ENCODE data around the gene NEDD9.

The NEDD9 gene

DNA sequence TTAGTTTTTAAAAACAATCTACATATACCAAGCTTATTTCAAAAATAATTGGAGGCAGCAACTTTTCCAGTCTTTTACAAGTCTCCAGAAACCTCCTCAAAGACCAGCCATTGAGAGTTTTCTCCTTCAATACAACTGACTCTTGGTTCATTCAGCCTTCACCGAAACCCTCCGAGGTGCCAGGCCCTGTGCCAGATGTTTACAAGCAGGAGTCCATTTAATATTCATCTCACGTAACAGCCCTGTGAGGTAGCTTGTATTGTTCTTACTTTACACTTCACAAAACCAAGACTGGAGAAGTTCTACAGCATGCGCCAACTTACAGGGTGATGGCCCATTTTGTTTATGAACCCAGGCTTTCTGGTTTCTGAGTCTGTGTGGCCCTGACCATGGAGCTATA, 5.5 kb upstream of the NEDD9 start:
- Histone ChIP-seq H3K9me2 (replicated peaks; ENCODE audit: control insufficient read depth, low read length) (no peaks in the 10 kb centered on the region), H3K9me3 (ENCODE audit: control insufficient read depth, insufficient read depth, low read length) (no peaks in the 10 kb centered on the region), H4K20me1 (ENCODE audit: control insufficient read depth, insufficient read depth, low read depth, low read length) (no peaks in the 10 kb centered on the region), H3K4me2 (ENCODE audit: low read length) (no peak overlapping the region), H3F3A (ENCODE audit: control insufficient read depth, insufficient read depth) (no peaks in the 10 kb centered on the region), H3K4me3 (ENCODE audit: low read length) (no peak overlapping the region), H3K27me3 (ENCODE audit: control insufficient read depth, low read length) (no peaks in the 10 kb centered on the region), H3K36me3 (ENCODE audit: control insufficient read depth, low read length) (no peaks in the 10 kb centered on the region), H3K4me1 (ENCODE audit: control insufficient read depth, low read length) (peaks cover 17% of the 10 kb centered on the region), H3K27ac (ENCODE audit: low read depth, low read length) (no peak overlapping the region), H3K79me2 (ENCODE audit: control insufficient read depth, low read length) (no peaks in the 10 kb centered on the region)
- TF ChIP-seq CTCF (IDR thresholded peaks at IDR 0.05; ENCODE audit: low read depth, low read length, poor library complexity, severe bottlenecking) = no peak
- TF ChIP-seq EZH2phosphoT487 (IDR thresholded peaks at IDR 0.05; ENCODE audit: borderline replicate concordance, low read length) = no peak

DNA sequence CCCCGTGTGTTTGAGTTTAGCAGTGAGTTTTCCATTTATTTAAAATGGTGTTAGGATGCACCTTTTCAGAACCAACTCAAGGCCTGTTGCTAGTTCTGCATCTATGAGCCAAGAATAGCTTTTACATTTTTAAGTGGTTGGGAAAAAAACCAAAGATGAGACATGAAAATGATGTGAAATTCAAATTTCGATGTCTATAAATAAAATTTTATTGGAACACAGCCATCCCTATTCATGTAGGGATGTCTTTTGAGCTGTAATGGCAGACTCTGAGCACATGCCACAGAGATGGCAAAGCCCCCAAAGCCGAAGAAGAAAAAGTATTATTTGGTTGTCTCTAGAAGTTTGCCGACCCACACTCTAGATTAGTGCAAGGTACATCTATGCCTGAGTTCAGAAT, 5.0 kb upstream of the NEDD9 start:
- Histone ChIP-seq H3K4me2 (ENCODE audit: low read length) (no peak overlapping the region), H3K9me3 (ENCODE audit: control insufficient read depth, insufficient read depth, low read length) (no peaks in the 10 kb centered on the region), H3K27ac (ENCODE audit: low read depth, low read length) (no peak overlapping the region), H3K36me3 (ENCODE audit: control insufficient read depth, low read length) (no peaks in the 10 kb centered on the region), H3K9me2 (replicated peaks; ENCODE audit: control insufficient read depth, low read length) (no peaks in the 10 kb centered on the region), H3K4me3 (ENCODE audit: low read length) (no peak overlapping the region), H3K27me3 (ENCODE audit: control insufficient read depth, low read length) (no peaks in the 10 kb centered on the region; the same call in 1 of the 2 replicates), H3K79me2 (ENCODE audit: control insufficient read depth, low read length) (no peaks in the 10 kb centered on the region), H3K4me1 (ENCODE audit: control insufficient read depth, low read length) (peaks cover 18% of the 10 kb centered on the region), H3F3A (ENCODE audit: control insufficient read depth, insufficient read depth) (no peaks in the 10 kb centered on the region), H4K20me1 (ENCODE audit: control insufficient read depth, insufficient read depth, low read depth, low read length) (no peaks in the 10 kb centered on the region)
- TF ChIP-seq CTCF (IDR thresholded peaks at IDR 0.05; ENCODE audit: low read depth, low read length, poor library complexity, severe bottlenecking) = no peak
- no peak for TF ChIP-seq EZH2phosphoT487 (IDR thresholded peaks at IDR 0.05; ENCODE audit: borderline replicate concordance, low read length)

GRCh38 chr6:11236915-11237314, 4.4 kb upstream of the NEDD9 start:
- TF ChIP-seq EZH2phosphoT487 (IDR thresholded peaks at IDR 0.05; ENCODE audit: borderline replicate concordance, low read length) = no peak
- TF ChIP-seq CTCF (IDR thresholded peaks at IDR 0.05; ENCODE audit: low read depth, low read length, poor library complexity, severe bottlenecking) = no peak
- Histone ChIP-seq H3K36me3 (ENCODE audit: control insufficient read depth, low read length) (no peaks in the 10 kb centered on the region), H3K4me2 (ENCODE audit: low read length) (no peak overlapping the region), H3K9me3 (ENCODE audit: control insufficient read depth, insufficient read depth, low read length) (no peaks in the 10 kb centered on the region), H3F3A (ENCODE audit: control insufficient read depth, insufficient read depth) (no peaks in the 10 kb centered on the region), H3K9me2 (replicated peaks; ENCODE audit: control insufficient read depth, low read length) (no peaks in the 10 kb centered on the region), H4K20me1 (ENCODE audit: control insufficient read depth, insufficient read depth, low read depth, low read length) (no peaks in the 10 kb centered on the region), H3K27ac (ENCODE audit: low read depth, low read length) (no peak overlapping the region), H3K79me2 (ENCODE audit: control insufficient read depth, low read length) (no peaks in the 10 kb centered on the region), H3K27me3 (ENCODE audit: control insufficient read depth, low read length) (peaks cover 5% of the 10 kb centered on the region; the same call in 1 of the 2 replicates), H3K4me1 (ENCODE audit: control insufficient read depth, low read length) (peaks cover 23% of the 10 kb centered on the region), H3K4me3 (ENCODE audit: low read length) (no peak overlapping the region)
